Effector memory CD8-positive, alpha-beta T cell (primary cell): ENCODE data around the gene HEATR9.
A peak's percentile ranks its signal among the peaks of the same experiment; 100 is the strongest.

Source experiments
- ATAC-seq: fragments of 150-1000 bp; cut with Tn5 transposase; replicated peaks from 2 replicates; pipeline ENCODE4 v1.10.0; 2021; ENCODE audit warnings: mild to moderate bottlenecking, moderate library complexity
- DNase-seq, 3 experiments: peaks; one replicate each; pipeline ENCODE4 v3.0.0; 2021
- H3K27ac Mint-ChIP-seq, 2 donors: one replicate each; pipeline ENCODE4 v1.8.0; 2022; ENCODE audit warnings: mild to moderate bottlenecking in 2 of 2, mixed read lengths in 2 of 2, moderate library complexity in 2 of 2
- H3K27me3 Mint-ChIP-seq, 2 donors: one replicate each; pipeline ENCODE4 v1.8.0; 2022; ENCODE audit warnings: mixed read lengths in 2 of 2
- H3K36me3 Mint-ChIP-seq: one replicate; pipeline ENCODE4 v1.8.0; 2022; ENCODE audit warnings: mild to moderate bottlenecking, moderate library complexity, mixed read lengths; ENCODE audit not compliant: insufficient read depth
- H3K4me1 Mint-ChIP-seq, 2 donors: one replicate each; pipeline ENCODE4 v1.8.0; 2022; ENCODE audit warnings: low read depth in 2 of 2, mixed read lengths in 2 of 2
- H3K4me3 Mint-ChIP-seq, 2 donors: one replicate each; pipeline ENCODE4 v1.8.0; 2022; ENCODE audit warnings: mild to moderate bottlenecking in 2 of 2, mixed read lengths in 2 of 2, moderate library complexity in 2 of 2
- H3K9me3 Mint-ChIP-seq, 2 donors: one replicate each; pipeline ENCODE4 v1.8.0; 2022; ENCODE audit warnings: mixed read lengths in 2 of 2

The HEATR9 gene

GRCh38 chr17:35807371-35808144 is 61.1 kb downstream of the HEATR9 start:
- no peaks in the 10 kb centered on the region for H3K27me3 Mint-ChIP-seq
- DNase-seq (no peak), ATAC-seq (no peak)
- H3K4me1 Mint-ChIP-seq: peaks cover 16 to 30% of the 10 kb centered on the region in 2 donors
- H3K9me3 Mint-ChIP-seq: no peaks in the 10 kb centered on the region
- peak overlapping the region in 1 of 2 donors; percentile 97 for H3K27ac Mint-ChIP-seq
- peaks cover 25% of the 10 kb centered on the region for H3K36me3 Mint-ChIP-seq
- peak overlapping the region in 1 of 2 donors; percentile 42 for H3K4me3 Mint-ChIP-seq
